ENCODE results near the gene SH2D6.

DNA sequence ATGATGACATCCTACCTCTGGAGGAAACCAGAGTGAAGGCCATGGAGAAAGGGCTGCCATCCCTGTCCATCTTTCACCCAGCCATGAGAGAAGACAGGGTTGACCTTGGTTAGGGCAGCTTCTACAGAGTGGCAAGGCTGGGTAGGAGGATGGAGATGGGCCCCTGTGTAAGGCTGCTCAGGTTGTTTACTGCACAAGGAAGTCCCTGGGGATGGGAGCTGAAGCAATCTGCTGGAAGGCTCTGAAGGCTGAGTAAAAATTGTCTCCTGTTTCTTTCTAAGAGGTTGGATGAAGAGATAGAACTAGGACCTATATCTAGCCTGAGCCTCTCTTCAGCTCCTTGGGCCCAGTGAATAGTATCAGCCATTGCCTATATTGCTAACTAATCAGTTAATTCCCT lies 49.6 kb upstream of the SH2D6 start:
- TF ChIP-seq, protein P1, sequence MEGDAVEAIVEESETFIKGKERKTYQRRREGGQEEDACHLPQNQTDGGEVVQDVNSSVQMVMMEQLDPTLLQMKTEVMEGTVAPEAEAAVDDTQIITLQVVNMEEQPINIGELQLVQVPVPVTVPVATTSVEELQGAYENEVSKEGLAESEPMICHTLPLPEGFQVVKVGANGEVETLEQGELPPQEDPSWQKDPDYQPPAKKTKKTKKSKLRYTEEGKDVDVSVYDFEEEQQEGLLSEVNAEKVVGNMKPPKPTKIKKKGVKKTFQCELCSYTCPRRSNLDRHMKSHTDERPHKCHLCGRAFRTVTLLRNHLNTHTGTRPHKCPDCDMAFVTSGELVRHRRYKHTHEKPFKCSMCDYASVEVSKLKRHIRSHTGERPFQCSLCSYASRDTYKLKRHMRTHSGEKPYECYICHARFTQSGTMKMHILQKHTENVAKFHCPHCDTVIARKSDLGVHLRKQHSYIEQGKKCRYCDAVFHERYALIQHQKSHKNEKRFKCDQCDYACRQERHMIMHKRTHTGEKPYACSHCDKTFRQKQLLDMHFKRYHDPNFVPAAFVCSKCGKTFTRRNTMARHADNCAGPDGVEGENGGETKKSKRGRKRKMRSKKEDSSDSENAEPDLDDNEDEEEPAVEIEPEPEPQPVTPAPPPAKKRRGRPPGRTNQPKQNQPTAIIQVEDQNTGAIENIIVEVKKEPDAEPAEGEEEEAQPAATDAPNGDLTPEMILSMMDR (IDR thresholded peaks at IDR 0.05): no peak
- no peak for TF ChIP-seq EZH2 (IDR thresholded peaks at IDR 0.05; ENCODE audit: borderline replicate concordance, insufficient read depth, low read depth, low read length, poor library complexity, severe bottlenecking)

Measured in B cell (primary cell).